ENCODE results near the gene SEMA5A. TPM values are rescaled to one million over a fixed set of nuclear protein-coding genes. Genes with fewer than 3 reads are reported as not detected.

The SEMA5A gene
- total and polyA plus RNA-seq, 11 donors = 4.6 to 71.5 (median 33.8) TPM

DNA sequence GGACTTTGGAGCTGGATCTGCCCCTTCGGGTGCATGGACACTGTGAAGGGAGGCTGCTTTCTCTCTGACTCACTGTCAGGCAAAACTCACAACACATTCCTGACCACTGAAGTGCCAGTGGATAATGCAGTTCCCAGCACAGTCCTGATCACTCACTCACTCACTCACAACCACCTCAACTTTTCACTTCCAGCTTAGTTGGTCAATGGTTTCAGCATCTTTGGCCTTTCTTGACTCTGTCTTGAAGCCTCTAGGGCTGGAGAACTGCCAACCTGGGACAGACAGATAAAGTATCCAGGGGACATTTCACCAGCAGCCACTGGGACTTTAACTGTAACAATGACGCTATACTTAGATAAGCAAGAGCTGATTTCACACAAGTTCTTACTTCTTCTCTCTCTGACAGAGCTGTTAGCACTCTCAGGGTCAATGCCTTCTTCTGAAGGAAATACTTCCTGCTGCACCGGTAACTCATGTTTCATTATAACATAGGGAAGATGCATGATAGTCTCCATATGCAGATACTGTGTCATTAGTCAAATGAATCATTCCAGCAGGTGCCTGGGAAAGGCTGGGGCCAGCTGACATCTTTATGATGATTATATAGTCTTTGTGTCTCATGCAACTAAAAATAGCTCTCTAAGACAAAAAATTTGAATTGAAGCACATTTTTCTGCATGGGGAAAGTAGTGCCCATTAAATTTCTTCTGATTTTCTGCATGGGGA lies 499.0 kb downstream of the SEMA5A start:
- no peaks in the 10 kb centered on the region for H3K9me3 ChIP-seq
- no peaks in the 10 kb centered on the region for H3K27me3 ChIP-seq
- H3K4me3 ChIP-seq = no peak overlapping the region
- DNase-seq = peak in 2 of 5 donors; percentile 49 to 56
- TF ChIP-seq POLR2A (IDR thresholded peaks at IDR 0.05) = no peak
- TF ChIP-seq, protein P1, sequence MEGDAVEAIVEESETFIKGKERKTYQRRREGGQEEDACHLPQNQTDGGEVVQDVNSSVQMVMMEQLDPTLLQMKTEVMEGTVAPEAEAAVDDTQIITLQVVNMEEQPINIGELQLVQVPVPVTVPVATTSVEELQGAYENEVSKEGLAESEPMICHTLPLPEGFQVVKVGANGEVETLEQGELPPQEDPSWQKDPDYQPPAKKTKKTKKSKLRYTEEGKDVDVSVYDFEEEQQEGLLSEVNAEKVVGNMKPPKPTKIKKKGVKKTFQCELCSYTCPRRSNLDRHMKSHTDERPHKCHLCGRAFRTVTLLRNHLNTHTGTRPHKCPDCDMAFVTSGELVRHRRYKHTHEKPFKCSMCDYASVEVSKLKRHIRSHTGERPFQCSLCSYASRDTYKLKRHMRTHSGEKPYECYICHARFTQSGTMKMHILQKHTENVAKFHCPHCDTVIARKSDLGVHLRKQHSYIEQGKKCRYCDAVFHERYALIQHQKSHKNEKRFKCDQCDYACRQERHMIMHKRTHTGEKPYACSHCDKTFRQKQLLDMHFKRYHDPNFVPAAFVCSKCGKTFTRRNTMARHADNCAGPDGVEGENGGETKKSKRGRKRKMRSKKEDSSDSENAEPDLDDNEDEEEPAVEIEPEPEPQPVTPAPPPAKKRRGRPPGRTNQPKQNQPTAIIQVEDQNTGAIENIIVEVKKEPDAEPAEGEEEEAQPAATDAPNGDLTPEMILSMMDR (IDR thresholded peaks at IDR 0.05) = no peak
- intact Hi-C loops (cut with DNase I) = no loop called here
- peaks cover 0 to 13% (median 9%) of the 10 kb centered on the region in 12 donors for H3K4me1 ChIP-seq
- H3K27ac ChIP-seq = peak overlapping the region in 3 of 12 donors; percentile 30 to 49 (median 46)
- peaks cover 0 to 62% (median 10%) of the 10 kb centered on the region in 9 donors for H3K36me3 ChIP-seq
- WGBS, 4 donors = 20 to 28% (median 21%) methylated on average over 3 of the region's 3 CpGs
- peak; percentile 80 to 89 (median 84) for ATAC-seq

DNA sequence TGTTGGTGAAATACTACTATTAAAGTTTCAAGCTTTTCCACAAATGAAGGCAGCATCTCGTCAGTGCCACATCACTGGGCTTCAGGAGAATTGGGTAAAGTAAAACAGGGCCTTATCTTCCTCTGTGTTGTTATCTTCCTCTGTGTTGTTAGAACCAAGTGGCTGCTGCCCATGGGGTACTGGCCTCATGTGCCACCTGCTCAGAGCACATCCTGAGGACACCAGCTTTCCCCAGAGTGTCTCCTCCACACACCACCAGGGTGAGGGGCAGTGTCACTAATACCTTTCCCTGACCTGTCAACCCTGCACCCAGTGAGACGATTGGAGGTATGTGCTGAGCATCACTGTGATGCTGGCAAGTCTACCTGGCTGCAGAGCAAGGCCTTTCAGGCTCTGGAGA lies 499.9 kb downstream of the SEMA5A start:
- no peak overlapping the region for H3K4me3 ChIP-seq
- no peaks in the 10 kb centered on the region for H3K27me3 ChIP-seq
- H3K27ac ChIP-seq = peak overlapping the region in 1 of 12 donors; percentile 49
- TF ChIP-seq, protein P1 (IDR thresholded peaks at IDR 0.05) = no peak
- TF ChIP-seq POLR2A (IDR thresholded peaks at IDR 0.05) = no peak
- DNase-seq = no peak
- WGBS, 4 donors = 73 to 86% (median 77%) methylated on average over 2 of the region's 2 CpGs
- H3K4me1 ChIP-seq = peaks cover 0 to 13% (median 9%) of the 10 kb centered on the region in 12 donors
- peaks cover 0 to 62% (median 10%) of the 10 kb centered on the region in 9 donors for H3K36me3 ChIP-seq
- peak in 1 of 4 donors; percentile 46 for ATAC-seq
- intact Hi-C loops (cut with DNase I) = no loop called here
- H3K9me3 ChIP-seq = no peaks in the 10 kb centered on the region

DNA sequence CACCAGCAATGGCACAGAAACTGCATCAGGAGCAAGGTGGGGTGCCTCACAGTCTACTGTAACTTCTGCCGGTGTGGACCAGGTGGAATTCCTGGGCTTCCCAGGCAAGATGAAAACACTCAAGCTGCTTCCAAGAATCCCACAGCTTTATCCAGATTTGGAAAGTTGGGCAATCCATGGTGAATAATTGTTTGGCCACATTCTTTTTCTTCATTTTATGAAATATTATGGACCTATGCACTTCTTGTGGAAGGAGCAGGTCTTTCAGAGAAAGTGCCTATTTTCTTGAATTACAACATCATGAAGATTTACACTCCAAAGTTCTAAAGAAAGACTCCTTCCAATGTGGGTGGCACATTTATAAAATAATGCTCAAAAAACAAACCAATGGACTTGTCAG lies 503.6 kb downstream of the SEMA5A start:
- TF ChIP-seq POLR2A (IDR thresholded peaks at IDR 0.05) = no peak
- TF ChIP-seq, protein P1 (IDR thresholded peaks at IDR 0.05) = no peak
- intact Hi-C loops (cut with DNase I) = no loop called here
- no peak overlapping the region for H3K4me3 ChIP-seq
- WGBS, 4 donors = 92 to 100% (median 96%) methylated on average over 1 of the region's 1 CpG
- peaks cover 0 to 8% (median 5%) of the 10 kb centered on the region in 12 donors for H3K4me1 ChIP-seq
- no peak for DNase-seq
- ATAC-seq = no peak
- peaks cover 0 to 40% (median 10%) of the 10 kb centered on the region in 9 donors for H3K36me3 ChIP-seq
- H3K27ac ChIP-seq = no peak overlapping the region
- H3K27me3 ChIP-seq = no peaks in the 10 kb centered on the region
- H3K9me3 ChIP-seq = no peaks in the 10 kb centered on the region

DNA sequence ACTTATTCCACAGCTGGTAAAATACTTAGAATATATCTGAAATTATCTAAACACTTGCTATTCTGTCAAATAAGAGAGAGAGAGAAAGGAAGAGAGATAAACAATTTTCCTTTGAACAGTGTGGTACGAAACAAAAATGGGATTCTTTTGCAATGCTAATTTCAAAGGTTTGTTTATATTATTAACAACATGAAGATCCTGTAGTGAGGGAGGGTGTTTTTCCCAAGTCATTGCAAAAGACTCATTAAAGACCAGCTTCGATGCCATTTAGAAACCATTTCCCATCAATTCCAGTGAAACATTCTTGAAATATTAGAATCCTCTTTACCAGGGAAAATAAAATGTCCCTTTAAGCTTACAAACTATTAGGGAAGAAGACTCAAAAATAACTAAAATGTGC lies 505.4 kb downstream of the SEMA5A start:
- 81 to 87% (median 85%) methylated on average over 2 of the region's 2 CpGs for WGBS, 4 donors
- no peak overlapping the region for H3K4me3 ChIP-seq
- DNase-seq (no peak), ATAC-seq (no peak)
- no peaks in the 10 kb centered on the region for H3K9me3 ChIP-seq
- no peaks in the 10 kb centered on the region for H3K27me3 ChIP-seq
- TF ChIP-seq, protein P1 (IDR thresholded peaks at IDR 0.05) = no peak
- TF ChIP-seq POLR2A (IDR thresholded peaks at IDR 0.05) = no peak
- intact Hi-C loops (cut with DNase I) = no loop called here
- H3K36me3 ChIP-seq = peaks cover 0 to 40% (median 10%) of the 10 kb centered on the region in 9 donors
- H3K27ac ChIP-seq = no peak overlapping the region
- no peaks in the 10 kb centered on the region for H3K4me1 ChIP-seq
